T follicular helper cell (primary cell): ENCODE measurements around the gene EZH2.
A peak's percentile ranks its signal among the peaks of the same experiment; 100 is the strongest.

Experiments used
- DNase-seq: peaks from one replicate; pipeline ENCODE4 v3.0.0-alpha.2; 2020; ENCODE audit warnings: low read depth

EZH2 gene

DNA sequence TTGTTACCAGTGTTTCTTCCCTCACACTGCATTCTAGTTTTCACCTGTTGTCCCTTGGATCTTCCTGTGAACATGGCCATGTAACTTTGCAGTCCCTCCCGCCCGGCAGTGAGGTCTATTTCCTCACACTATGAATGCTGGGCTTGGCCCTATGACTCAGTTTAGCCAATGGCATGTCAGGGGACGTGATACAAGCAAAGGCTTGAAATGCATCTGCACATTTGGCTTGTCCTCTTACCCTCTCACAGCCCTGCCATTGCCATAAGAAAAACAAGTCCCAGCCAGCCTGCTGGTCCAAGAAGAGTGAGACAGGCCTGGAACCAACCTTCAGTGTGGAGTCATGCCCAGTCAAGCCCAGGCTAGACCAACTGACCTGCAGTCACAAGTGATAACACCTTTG is 17.1 kb upstream of the EZH2 start:
- DNase-seq = no peak

DNA sequence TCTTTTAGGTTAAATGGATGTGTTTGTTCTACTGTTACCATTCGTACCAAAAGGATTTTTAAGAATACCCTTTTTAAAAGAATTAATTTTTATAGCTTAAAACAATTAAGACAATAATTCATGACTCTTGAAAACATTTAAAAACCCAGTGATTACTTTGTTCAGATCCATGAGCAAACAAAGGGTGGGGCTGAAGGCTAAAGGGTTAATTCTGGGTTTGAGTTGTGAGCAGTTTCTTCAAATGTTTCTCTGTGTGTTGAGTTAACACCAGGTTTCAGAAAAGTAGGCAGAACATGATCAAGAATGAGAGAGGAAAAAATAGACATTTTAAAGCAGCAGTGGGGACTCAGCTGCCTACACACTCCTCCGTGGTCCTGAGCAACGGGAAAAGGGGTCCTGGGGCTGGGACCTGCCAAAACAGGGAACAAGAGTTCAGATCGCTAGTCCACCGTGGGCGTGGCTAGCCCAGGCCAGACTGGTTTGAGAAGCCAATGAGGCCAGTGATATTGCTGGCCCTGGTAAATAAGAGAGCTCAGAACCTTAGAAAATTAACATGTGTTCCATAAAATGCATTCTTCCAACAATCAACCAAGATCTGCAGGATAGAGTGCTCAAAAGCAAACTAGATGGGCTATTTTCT is 14.9 kb upstream of the EZH2 start:
- no peak for DNase-seq

DNA sequence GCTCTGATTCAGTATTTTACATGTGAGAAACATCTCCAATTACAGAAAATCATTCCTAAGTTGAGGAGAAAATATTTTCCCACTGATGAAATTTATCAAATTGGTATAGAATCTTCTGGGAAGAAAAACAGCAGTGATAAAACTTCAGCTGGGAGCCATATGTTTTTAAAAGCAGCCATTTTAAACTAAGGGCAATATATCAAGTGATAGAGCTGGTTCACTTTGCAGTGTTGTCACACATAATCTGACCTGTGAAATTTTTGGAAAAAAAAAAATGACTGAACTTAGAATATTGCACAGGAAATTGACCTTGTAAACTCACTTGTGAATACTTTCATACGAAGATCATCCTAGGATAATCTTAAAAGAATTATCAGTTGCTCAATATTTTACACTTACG is 10.5 kb upstream of the EZH2 start:
- DNase-seq = no peak

DNA sequence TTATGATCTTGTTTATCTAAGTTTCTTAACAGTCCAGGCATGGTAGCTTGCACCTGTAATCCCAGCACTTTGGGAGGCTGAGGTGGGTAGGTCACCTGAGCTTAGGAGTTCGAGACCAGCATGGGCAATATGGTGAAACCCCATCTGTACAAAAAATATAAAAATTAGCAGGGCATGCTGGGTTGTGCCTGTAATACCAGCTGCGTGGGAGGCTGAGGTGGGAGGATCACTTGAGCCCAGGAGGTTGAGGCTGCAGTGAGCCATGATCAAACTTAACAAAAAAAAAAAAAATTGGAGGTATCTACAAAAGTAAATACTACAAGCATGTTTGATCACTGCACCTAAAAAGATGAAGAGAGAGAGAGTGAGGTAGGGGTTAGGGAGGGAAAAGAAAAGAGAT is 9.0 kb upstream of the EZH2 start:
- DNase-seq = no peak

DNA sequence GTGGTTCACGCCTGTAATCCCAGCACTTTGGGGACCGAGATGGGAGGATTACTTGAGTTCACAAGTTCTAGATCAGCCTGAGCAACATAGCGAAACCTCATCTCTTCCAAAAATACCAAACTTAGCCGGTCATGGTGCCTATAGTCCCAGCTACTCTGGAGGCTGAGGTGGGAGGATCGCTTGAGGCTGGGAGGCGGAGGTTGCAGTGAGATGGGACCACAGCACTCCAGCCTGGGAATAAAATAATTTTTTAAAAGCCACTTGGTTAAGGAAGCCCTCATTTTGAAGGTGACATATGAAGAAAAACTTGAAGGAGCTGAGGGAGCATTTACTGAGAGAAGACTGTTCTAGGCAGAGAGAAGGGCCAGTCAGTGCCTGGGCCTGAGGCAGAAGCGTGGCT is 4.2 kb upstream of the EZH2 start:
- no peak for DNase-seq

DNA sequence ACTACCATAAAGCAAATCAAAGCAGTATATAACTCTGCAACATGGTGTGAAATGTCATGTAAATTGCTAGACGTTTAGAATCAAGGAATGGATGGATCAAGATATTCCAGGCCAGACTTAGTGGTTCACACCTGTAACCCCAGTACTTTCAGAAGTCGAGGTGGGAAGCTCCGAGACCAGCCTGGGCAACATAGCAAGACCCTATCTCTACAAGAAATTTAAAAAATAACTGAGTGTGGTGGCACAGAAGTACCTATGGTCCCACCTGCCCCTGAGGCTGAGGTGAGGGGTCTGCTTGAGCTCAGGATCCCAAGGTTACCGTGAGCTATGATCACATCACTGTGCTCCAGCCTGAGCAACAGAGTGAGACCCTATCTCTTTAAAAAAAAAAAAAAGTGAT is 2.8 kb upstream of the EZH2 start:
- no peak for DNase-seq

DNA sequence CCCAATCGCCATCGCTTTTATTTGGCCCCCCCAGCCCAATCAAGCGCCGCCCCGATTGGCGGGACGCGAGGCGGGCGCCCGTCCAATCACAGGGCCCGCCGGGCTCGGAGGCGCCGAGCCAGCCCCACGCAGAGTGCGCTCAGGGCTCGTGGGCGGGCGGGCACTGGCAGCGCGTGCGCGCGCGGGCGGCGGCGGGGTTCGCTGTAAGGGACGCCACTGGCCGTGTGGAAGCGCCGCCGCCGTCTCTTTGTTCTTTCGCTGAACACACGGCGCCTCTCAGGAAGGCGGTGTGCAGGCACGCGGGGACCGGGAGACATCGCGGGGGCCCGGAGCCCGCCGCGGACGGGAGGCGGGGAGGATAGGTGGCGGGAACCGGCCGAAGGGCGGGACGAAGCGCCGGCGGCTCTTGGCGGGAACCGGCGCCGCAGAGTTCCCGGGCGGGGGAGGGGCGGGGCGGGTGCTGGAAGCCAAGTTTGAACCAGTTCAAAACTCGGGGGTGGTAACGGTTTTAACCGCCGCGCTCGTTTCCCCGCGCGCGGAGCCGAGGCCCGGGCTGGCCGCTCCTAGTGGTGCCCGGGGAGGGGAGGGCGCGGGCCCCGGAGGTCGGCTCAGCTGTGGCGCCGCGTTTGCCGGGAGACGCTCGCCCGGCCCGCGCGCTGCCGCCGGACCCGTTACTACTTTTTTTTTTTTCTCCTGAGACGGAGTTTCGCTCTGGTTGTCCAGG is 370 bp upstream of the EZH2 start:
- DNase-seq = peak; percentile 88

DNA sequence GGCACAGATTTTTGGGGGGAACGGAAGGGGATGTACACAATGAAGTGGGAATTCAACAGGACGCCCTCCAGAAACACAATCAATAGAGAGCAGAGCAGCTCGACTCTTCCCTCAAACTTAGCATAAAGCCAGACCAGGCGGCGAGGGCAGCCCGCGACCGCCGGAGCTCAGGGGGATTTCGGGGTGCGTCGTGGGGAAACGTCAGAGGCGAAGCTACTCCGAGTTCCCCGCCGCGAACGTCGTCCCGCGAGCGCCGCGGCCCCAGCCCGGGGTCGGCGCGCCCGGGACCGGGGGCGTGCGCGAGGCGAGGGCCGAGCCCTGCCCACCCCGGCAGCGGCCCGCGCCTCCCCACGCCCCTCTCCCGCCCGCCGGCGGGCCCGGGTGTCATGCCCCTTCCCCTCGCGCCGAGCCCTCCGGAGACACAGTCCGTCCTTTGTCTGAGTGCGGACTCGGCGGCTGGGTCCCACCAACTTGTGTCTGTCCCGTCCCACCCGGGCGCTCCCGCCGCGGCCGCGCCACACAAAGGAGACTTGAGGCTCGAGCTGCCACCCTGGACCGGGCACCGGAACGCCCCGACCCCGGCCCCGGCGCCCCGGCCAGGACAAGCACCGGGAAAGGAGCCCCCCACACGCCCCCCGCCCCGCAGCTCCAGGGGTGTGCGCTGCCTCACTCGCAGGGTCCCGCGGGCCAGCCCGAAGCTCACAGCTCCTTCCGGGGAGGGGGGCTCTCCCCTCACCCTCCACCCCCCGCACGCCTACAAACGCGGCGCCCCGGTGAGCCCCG is 634 bp downstream of the EZH2 start:
- peak; percentile 51 for DNase-seq

DNA sequence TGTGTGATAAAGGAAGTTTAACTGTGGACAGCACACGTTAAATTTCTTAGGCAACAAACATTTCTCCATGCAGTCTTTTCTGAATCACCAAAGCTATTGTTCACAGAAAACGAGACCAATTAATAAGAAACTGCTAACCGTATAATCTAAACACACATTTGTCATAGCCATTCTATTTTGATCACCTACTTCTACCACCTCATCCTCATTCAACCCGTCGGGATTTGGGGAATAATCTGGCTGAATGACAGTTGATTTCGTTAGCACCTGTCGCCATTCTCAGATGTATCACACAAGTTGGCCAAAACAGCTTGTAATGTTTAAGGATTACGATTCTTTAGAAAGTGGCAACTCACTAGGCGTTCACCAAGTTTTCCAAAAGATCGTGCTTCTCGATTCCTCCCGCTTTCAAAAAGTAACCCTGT is 1.2 kb downstream of the EZH2 start:
- DNase-seq = no peak

DNA sequence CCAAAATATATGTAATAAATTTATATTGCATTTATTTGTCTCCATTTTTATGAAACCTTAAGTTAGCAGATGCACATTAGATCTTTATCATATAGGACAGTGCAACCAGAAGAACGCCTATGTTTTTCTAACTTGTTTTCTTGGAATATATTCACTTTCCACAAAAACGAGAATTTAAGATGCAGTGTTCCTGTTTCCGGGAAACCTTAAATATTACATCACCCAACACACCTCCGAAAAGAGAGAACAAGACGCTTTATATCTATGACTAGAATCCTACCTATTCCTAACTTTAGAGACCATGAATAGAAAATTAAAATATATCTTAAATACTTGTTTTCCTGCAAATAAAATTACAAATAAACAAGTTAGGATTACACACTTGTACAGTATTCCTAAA is 1.9 kb downstream of the EZH2 start:
- DNase-seq = no peak

DNA sequence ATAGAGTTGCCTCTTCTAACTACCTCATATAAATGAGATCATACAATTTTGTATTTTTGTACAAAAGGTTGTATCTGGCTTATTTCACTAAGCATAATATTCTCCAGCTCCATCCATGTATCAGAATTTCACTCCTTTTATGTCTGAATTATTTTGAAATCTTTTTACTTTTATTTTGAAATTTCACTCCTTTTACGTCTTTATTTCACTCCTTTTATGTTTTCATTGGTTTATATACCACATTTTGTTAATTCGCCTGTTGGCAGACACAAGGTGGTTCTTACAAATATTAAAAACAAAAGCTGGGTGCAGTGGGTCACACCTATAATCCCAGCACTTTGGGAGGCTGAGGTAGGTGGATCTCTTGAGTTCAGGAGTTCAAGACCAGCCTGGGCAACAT is 5.8 kb downstream of the EZH2 start:
- no peak for DNase-seq

DNA sequence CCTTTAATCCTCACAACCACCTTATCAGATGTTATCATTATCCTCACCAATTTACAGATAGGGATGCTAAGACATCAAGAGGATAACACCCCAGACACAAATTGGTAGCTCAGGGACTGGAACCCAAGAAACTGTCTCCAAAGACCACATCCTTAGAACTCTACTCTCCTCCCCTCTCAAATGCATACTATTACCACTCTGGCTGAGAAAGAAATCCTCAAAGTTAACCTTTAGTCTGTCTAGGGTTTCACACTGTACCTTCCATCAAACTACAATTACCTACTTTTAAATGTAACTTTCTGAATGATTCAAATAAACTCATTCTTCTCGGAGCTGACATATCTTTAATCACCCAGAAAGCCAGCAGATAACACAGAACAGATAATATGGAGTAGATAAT is 6.6 kb downstream of the EZH2 start:
- DNase-seq = no peak

DNA sequence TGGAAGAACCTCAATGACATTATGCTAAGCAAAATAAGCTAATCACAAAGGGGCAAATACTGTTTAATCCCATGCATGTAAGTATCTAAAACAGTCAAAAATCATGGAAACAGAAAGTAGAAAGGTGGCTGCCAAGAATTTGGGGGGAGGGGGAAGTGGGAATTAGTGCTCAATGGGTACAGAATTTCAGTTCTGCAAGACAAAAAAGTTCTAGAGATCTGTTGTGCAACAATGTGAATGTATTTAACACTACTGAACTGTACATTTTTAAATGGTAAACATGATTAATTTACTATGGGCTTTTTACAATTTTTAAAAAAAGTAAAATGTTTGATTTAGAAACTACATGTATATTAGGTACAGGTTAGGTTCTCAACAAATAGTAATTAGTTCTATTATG is 11.9 kb downstream of the EZH2 start:
- DNase-seq = no peak

DNA sequence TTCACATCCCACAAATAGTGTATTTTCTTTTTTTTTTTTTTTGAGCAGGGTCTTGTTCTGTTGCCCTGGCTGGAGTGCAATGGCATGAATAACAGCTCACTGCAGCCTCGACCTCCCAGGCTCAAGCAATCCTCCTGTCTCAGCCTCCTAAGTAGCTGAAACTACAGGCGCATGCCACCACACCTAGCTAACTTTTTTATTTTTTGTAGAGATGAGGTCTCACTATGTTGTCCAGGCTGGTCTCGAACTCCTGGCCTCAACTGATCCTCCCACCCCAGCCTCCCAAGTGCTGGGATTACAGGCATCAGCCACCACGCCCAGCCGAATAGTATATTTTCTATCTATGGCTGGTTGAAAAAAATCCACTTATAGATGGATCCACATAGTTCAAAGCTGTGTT is 12.5 kb downstream of the EZH2 start:
- no peak for DNase-seq

DNA sequence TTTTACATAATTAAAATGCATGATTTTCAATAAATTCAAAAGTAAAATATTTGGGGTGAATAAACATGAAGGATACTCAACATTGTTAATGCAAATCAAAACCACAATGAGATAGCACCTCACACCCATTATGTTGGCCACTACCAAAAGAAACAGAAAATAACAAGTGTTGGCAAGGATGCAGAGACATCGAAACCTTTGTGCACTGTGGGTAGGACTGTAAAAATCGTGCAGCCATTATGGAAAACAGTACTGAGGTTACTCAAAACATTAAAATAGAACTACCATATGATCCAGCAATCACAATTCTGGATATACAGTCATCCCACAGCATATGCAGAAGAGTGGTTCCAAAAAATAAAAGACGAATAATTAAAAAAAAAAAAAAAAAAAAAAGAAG is 13.1 kb downstream of the EZH2 start:
- DNase-seq = no peak

DNA sequence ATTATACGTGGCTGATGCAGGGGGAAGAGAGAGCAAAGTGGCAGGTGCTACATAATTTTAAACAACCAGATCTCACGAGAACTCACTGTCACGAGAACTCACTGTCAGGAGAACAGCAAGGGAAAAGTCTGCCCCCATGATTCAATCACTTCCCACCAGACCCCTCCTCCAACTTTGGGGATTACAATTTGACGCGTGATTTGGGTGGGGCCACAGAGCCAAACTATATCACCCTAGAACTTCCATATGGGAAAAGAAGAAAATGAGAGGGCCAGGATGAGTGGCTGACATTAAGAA is 15.8 kb downstream of the EZH2 start:
- DNase-seq = no peak

DNA sequence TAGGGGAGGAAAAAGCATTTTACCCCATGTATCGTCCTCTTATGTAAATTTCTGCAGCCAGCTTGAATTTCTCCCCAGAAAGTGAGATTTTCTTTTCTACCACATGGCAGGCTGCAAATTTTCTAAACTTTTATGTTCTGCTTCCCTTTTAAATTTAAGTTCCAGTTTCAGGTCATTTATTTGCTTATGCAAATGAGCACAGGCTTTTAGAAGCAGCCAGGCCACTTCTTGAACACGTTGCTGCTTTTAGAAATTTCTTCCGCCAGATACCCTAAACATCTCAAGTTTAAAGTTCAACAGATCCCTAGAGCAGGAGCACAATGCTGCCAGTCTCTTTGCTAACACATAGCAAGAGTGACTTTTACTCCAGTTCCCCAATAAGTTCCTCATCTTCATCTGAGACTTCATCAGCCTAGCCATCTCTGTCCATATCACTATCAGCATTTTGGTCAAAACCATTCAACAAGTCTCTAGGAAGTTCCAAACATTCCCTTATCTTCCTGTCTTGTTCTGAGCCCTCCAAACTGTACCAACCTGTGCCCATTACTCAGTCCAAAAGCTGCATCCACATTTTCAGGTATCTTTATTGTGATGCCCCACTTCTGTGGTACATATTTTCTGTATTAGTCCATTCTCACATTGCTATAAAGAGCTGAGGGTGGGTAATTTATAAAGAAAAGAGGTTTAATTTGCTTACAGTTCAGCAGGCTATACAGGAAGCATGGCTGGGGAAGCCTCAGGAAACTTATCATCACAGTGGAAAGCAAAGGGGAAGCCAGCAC is 16.3 kb downstream of the EZH2 start:
- DNase-seq = no peak

DNA sequence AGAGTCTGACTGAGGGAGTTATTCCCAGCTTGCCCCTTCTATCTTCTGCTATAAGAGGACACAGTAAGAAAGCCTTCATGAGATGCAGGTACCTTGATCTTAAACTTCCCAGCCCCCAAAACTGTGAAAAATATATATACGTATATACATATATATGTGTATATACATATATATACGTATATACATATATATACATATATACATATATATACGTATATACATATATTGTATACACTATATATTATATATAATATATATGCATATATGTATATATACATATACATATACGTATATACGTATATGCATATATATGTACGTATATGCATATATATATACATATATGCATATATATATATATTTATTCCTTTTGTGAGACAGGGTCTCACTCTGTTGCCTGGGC is 17.7 kb downstream of the EZH2 start:
- DNase-seq = no peak

DNA sequence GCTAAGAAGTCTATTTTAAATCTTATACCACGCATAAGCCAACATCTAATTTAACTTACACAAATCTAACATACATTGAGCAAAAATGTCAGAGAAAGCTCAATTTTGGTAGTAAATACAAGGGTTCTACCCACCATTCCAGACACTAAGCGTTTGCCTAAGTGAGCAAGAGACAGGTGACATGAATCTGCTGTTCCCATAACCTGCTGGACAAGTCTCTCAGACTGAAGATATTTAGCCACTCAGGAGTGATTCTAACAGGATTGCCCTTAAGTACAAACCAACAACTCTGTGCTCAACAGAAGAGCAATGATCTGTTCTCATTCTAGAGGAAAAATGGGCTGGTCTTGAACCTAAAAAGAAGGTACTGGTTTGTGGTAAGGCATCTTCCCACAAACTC is 18.8 kb downstream of the EZH2 start:
- DNase-seq = no peak

DNA sequence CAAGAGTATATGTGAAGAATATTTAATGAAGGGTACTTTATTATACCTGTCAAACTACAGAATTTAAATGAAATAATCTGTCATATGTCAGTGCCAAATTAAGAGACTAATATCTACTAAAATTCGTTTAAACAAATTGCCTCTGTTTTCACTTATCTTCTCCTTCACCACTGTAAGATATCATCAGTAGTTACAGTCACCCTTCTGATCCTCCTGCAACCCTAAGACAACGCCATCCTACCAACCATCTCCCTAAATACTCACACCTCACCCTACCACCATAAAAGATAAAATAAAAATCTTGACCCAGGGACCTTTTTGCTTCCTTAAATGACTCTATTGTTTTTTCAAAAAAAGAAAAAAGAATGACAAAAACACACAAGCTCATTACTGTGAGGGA is 20.8 kb downstream of the EZH2 start:
- no peak for DNase-seq

DNA sequence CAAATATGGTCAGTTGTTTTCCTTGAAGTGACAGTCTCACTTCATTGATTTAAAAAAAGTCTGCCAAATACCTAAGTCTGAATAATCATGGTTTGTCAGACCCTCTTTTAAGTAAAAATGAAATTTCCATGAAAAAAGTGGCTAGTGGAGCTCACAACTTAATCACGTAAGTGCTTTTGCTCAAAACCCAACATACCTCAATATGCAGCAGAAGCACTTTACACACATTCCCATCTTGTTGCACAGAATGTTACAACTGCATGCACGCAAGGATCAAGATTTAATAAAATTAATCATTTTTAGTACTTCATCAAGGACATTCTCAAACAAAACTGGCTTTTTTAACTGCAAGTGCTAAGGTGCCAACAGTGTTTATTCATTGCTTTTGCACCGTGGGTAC is 21.6 kb downstream of the EZH2 start:
- no peak for DNase-seq

DNA sequence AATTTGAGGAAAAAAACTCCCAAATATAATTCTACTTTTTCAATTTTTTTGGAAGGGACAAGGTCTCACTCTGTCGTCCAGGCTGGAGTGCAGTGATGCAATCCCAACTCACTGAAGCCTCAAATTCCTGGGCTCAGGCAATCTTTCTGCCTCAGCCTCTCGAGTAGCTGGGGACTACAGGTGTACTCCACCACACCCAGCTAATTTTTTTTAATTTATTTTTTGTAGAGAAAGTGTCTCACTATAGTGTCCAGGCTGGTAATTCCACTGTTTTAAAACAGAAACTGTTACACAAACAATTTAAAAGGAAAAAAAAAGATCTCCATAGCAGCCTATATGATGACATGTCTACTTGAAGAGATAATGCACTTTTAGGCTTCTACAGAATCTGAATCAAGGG is 25.6 kb downstream of the EZH2 start:
- DNase-seq = no peak

DNA sequence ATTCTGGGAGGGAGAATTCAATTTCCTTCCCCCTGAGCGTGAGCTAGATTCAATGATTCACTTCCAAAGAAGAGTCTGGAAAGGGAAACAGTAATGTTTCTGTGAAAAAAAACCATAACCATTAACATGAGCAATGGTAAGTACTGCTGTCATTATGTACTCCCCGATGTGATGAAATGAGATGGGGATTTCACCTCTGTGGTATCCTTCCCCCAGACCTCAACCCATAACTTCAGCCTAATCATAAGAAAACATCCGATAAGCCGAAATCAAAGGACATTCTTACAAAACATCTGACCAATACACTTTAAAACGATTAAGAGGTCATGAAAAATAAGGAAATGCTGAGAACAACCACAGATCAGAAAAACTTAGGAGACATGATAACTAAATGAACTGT is 27.2 kb downstream of the EZH2 start:
- DNase-seq = no peak
